GM23338 (cell line): ENCODE measurements around the gene DNAJC15. TPM values are rescaled to one million over a fixed set of nuclear protein-coding genes. Genes with fewer than 3 reads are reported as not detected.
"Not testable (repeated sequence)": the region's sequence is repeated elsewhere in the genome, so short reads cannot be mapped to it uniquely, and the experiment has no call there.

Source experiments
- ATAC-seq: fragments of 200-7000 bp; cut with Tn5 transposase; 3 replicates; pipeline ENCODE4 v1.9.1; 2020
- DNase-seq: peaks from one replicate; pipeline ENCODE4 v3.0.0-alpha.2; 2015; ENCODE audit warnings: low spot score
- H2AFZ ChIP-seq: fragments of 200-600 bp; sonication (generic); 2 replicates; pipeline ENCODE4 v1.8.0; 2016; ENCODE audit warnings: antibody characterized with exemption, mild to moderate bottlenecking, moderate library complexity
- H3F3A ChIP-seq: fragments of 200-600 bp; sonication (generic); replicated peaks from 2 replicates; pipeline ENCODE4 v1.8.0; 2017; ENCODE audit warnings: antibody characterized with exemption, mixed run types, low read depth
- H3K27ac ChIP-seq: fragments of 200-600 bp; sonication (generic); 2 replicates; pipeline ENCODE4 v1.6.1; 2016; ENCODE audit warnings: low read depth
- H3K27me3 ChIP-seq: fragments of 200-600 bp; sonication (generic); 2 replicates; pipeline ENCODE4 v1.8.0; 2016; ENCODE audit warnings: mild to moderate bottlenecking, mixed run types, moderate library complexity; ENCODE audit not compliant: insufficient read depth
- H3K36me3 ChIP-seq: fragments of 200-600 bp; sonication (generic); 2 replicates; pipeline ENCODE4 v1.8.0; 2016; ENCODE audit warnings: mild to moderate bottlenecking; ENCODE audit not compliant: insufficient read depth
- H3K4me1 ChIP-seq: fragments of 200-600 bp; sonication (generic); 2 replicates; pipeline ENCODE4 v1.8.0; 2016; ENCODE audit warnings: mild to moderate bottlenecking, moderate library complexity; ENCODE audit not compliant: insufficient read depth
- H3K4me2 ChIP-seq: fragments of 200-600 bp; sonication (generic); 2 replicates; pipeline ENCODE4 v1.7.1; 2017; ENCODE audit warnings: mixed run types
- H3K4me3 ChIP-seq: fragments of 200-600 bp; sonication (generic); 2 replicates; pipeline ENCODE4 v1.6.1; 2016; ENCODE audit warnings: mixed run types
- H3K79me2 ChIP-seq: fragments of 200-600 bp; sonication (generic); replicated peaks from 2 replicates; pipeline ENCODE4 v1.8.0; 2017; ENCODE audit warnings: mild to moderate bottlenecking; ENCODE audit not compliant: insufficient read depth
- H3K9me2 ChIP-seq: fragments of 200-600 bp; sonication (generic); 2 replicates; pipeline ENCODE4 v1.8.0; 2017; ENCODE audit not compliant: insufficient read depth
- H4K20me1 ChIP-seq: fragments of 200-600 bp; sonication (generic); replicated peaks from 2 replicates; pipeline ENCODE4 v1.8.0; 2017; ENCODE audit warnings: mild to moderate bottlenecking; ENCODE audit not compliant: insufficient read depth
- H3K27ac Mint-ChIP-seq: 2 replicates; pipeline ENCODE4 v1.8.0; 2020; ENCODE audit warnings: inconsistent platforms, mild to moderate bottlenecking, moderate library complexity, mixed read lengths
- H3K27me3 Mint-ChIP-seq: 3 replicates; pipeline ENCODE4 v1.8.0; 2022; ENCODE audit warnings: low read depth, mild to moderate bottlenecking, moderate library complexity, mixed read lengths, inconsistent platforms; ENCODE audit not compliant: insufficient read depth, poor library complexity
- H3K36me3 Mint-ChIP-seq: 3 replicates; pipeline ENCODE4 v1.8.0; 2021; ENCODE audit warnings: low read depth, mild to moderate bottlenecking, inconsistent platforms, moderate library complexity, mixed read lengths
- H3K4me1 Mint-ChIP-seq: 3 replicates; pipeline ENCODE4 v1.8.0; 2020; ENCODE audit warnings: mild to moderate bottlenecking, inconsistent platforms, mixed read lengths
- H3K4me3 Mint-ChIP-seq: 3 replicates; pipeline ENCODE4 v1.8.0; 2021; ENCODE audit warnings: moderate library complexity, mild to moderate bottlenecking, inconsistent platforms, mixed read lengths
- H3K9me3 Mint-ChIP-seq: 3 replicates; pipeline ENCODE4 v1.8.0; 2020; ENCODE audit warnings: moderate library complexity, mild to moderate bottlenecking, inconsistent platforms, mixed read lengths
- CREB1 ChIP-seq: fragments of 250-450 bp; sonication (Bioruptor Pico); IDR thresholded peaks from 2 replicates; pipeline ENCODE4 v1.5.0; 2020; ENCODE audit warnings: low read depth, mild to moderate bottlenecking, moderate library complexity
- EZH2 ChIP-seq: fragments of 200-600 bp; sonication (generic); IDR thresholded peaks from one replicate; pipeline ENCODE4 v1.8.0; 2017; ENCODE audit warnings: antibody characterized with exemption, mild to moderate bottlenecking, low read depth; ENCODE audit not compliant: unreplicated experiment
- EZH2phosphoT487 ChIP-seq: fragments of 200-600 bp; sonication (generic); IDR thresholded peaks from one replicate; pipeline ENCODE4 v1.8.1; 2018; ENCODE audit warnings: antibody characterized with exemption; ENCODE audit not compliant: unreplicated experiment
- JUNB ChIP-seq: IDR thresholded peaks from one replicate; pipeline ENCODE4 v1.6.1; 2016; ENCODE audit warnings: antibody characterized with exemption; ENCODE audit not compliant: unreplicated experiment
- POLR2AphosphoS5 ChIP-seq: IDR thresholded peaks from 2 replicates; pipeline ENCODE4 v1.6.1; 2016; ENCODE audit warnings: antibody characterized with exemption, low read depth
- ZNF114 ChIP-seq: fragments of 250-450 bp; sonication (Bioruptor Pico); IDR thresholded peaks from 2 replicates; pipeline ENCODE4 v1.5.0; 2020; ENCODE audit warnings: mild to moderate bottlenecking, moderate library complexity
- ZNF331 ChIP-seq: fragments of 250-450 bp; sonication (Bioruptor Pico); IDR thresholded peaks from 2 replicates; pipeline ENCODE4 v1.5.0; 2020; ENCODE audit warnings: low read depth, mild to moderate bottlenecking, moderate library complexity
- polyA plus RNA-seq: library from polyadenylated mRNA; unstranded; fragments of >200 nt; fragmentation: Nextera tagmentation; extraction: Ambion mirVana; gene quantifications from 2 replicates; pipeline ENCODE4 v1.2.1, GENCODE V29; 2016
- total RNA-seq: library from RNA; depleted of rRNA; stranded (reverse); fragments of >200 nt; shearing (Covaris generic); gene quantifications from 2 replicates; pipeline ENCODE4 v1.2.3, GENCODE V29; 2014
- TF ChIP-seq, protein P1 (sequence below), 2 experiments: fragments of 200-600 bp in 1 of 2; sonication (generic) in 1 of 2; conservative IDR thresholded peaks; 2 replicates each; pipeline versions ENCODE4 v1.5.1 to v1.6.1; 2016 to 2017; ENCODE audit warnings: antibody characterized with exemption in 2 of 2, low read depth in 2 of 2, mild to moderate bottlenecking in 2 of 2, moderate library complexity in 1 of 2
- TF ChIP-seq, protein P2 (sequence below): IDR thresholded peaks from one replicate; pipeline ENCODE4 v1.6.1; 2018; ENCODE audit warnings: antibody characterized with exemption; ENCODE audit not compliant: unreplicated experiment
- TF ChIP-seq, protein P3 (sequence below): IDR thresholded peaks from 2 replicates; pipeline ENCODE4 v1.6.1; 2016; ENCODE audit warnings: antibody characterized with exemption

DNAJC15 gene
- total and polyA plus RNA-seq, 2 experiments from 2014 or later, result 11.4 to 80.4 TPM

DNA sequence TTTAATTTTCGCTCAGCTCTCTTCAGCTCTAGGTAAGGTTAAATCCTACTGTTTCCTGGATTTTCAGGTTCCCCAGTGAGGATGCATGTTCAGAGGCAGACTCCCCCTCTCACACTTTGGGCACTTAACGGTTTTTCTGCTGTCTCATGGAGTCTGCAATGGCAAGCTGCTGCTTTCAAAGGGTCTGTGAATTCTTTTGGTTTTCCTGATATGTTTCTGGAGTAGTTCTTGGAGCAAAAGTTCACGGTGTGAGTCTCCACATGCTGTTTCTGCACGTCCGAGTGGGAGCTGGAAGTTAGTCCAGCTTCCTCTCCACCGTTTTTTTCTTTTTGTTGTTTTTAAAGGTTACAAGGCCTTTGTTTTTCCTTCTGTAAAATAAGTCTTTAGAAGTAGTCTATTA, 35.4 kb downstream of the DNAJC15 start:
- Histone ChIP-seq H3K4me3 (no peak overlapping the region), H3F3A (no peaks in the 10 kb centered on the region), H4K20me1 (peaks cover 4% of the 10 kb centered on the region; the same call in 1 of the 2 replicates), H3K27ac (0 out of 2 replicates have a peak overlapping the region, but pooled peaks have one; percentile 36), H3K36me3 (no peaks in the 10 kb centered on the region), H3K27me3 (peaks cover 20% of the 10 kb centered on the region), H3K79me2 (peaks cover 41% of the 10 kb centered on the region), H3K4me2 (no peak overlapping the region), H3K4me1 (peaks cover 60% of the 10 kb centered on the region), H3K9me2 (no peaks in the 10 kb centered on the region), H2AFZ (no peak overlapping the region)
- no peak for ATAC-seq
- H3K27ac Mint-ChIP-seq, result no peak overlapping the region
- TF ChIP-seq EZH2 (no peak), JUNB (no peak), EZH2phosphoT487 (no peak), ZNF331 (no peak), ZNF114 (no peak), CREB1 (CRISPR knock-in tag) (no peak), POLR2AphosphoS5 (no peak)
- TF ChIP-seq, protein P1, sequence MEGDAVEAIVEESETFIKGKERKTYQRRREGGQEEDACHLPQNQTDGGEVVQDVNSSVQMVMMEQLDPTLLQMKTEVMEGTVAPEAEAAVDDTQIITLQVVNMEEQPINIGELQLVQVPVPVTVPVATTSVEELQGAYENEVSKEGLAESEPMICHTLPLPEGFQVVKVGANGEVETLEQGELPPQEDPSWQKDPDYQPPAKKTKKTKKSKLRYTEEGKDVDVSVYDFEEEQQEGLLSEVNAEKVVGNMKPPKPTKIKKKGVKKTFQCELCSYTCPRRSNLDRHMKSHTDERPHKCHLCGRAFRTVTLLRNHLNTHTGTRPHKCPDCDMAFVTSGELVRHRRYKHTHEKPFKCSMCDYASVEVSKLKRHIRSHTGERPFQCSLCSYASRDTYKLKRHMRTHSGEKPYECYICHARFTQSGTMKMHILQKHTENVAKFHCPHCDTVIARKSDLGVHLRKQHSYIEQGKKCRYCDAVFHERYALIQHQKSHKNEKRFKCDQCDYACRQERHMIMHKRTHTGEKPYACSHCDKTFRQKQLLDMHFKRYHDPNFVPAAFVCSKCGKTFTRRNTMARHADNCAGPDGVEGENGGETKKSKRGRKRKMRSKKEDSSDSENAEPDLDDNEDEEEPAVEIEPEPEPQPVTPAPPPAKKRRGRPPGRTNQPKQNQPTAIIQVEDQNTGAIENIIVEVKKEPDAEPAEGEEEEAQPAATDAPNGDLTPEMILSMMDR (conservative IDR thresholded peaks at IDR 0.05; ENCODE audit: low read depth in 2 of 2), result no peak
- TF ChIP-seq, protein P2, sequence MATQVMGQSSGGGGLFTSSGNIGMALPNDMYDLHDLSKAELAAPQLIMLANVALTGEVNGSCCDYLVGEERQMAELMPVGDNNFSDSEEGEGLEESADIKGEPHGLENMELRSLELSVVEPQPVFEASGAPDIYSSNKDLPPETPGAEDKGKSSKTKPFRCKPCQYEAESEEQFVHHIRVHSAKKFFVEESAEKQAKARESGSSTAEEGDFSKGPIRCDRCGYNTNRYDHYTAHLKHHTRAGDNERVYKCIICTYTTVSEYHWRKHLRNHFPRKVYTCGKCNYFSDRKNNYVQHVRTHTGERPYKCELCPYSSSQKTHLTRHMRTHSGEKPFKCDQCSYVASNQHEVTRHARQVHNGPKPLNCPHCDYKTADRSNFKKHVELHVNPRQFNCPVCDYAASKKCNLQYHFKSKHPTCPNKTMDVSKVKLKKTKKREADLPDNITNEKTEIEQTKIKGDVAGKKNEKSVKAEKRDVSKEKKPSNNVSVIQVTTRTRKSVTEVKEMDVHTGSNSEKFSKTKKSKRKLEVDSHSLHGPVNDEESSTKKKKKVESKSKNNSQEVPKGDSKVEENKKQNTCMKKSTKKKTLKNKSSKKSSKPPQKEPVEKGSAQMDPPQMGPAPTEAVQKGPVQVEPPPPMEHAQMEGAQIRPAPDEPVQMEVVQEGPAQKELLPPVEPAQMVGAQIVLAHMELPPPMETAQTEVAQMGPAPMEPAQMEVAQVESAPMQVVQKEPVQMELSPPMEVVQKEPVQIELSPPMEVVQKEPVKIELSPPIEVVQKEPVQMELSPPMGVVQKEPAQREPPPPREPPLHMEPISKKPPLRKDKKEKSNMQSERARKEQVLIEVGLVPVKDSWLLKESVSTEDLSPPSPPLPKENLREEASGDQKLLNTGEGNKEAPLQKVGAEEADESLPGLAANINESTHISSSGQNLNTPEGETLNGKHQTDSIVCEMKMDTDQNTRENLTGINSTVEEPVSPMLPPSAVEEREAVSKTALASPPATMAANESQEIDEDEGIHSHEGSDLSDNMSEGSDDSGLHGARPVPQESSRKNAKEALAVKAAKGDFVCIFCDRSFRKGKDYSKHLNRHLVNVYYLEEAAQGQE, result no peak
- TF ChIP-seq, protein P3, sequence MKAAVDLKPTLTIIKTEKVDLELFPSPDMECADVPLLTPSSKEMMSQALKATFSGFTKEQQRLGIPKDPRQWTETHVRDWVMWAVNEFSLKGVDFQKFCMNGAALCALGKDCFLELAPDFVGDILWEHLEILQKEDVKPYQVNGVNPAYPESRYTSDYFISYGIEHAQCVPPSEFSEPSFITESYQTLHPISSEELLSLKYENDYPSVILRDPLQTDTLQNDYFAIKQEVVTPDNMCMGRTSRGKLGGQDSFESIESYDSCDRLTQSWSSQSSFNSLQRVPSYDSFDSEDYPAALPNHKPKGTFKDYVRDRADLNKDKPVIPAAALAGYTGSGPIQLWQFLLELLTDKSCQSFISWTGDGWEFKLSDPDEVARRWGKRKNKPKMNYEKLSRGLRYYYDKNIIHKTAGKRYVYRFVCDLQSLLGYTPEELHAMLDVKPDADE, result no peak
- H3K36me3 Mint-ChIP-seq, result peaks cover 13% of the 10 kb centered on the region; the same call in 2 of the 3 replicates
- no peaks in the 10 kb centered on the region for H3K27me3 Mint-ChIP-seq
- no peak overlapping the region; the same call in 2 of the 3 replicates for H3K4me3 Mint-ChIP-seq
- no peaks in the 10 kb centered on the region; the same call in 2 of the 3 replicates for H3K9me3 Mint-ChIP-seq
- peaks cover 55% of the 10 kb centered on the region for H3K4me1 Mint-ChIP-seq
- no peak for DNase-seq

DNA sequence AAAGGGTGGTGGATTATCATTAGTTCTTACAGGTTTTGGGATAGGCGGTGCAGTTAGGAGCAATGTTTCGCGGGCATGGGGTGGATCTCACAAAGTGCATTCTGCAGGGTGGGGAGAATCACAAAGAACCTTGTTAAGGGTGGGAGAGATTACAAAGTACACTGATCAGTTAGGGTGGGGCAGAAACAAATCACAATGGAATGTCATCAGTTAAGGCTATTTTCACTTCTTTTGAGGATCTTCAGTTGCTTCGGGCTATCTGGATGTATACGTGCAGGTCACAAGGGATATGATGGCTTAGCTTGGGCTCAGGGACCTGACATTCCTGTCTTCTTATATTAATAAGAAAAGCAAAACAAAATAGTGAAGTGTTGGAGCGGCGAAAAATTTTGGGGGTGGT, 36.4 kb downstream of the DNAJC15 start:
- H3K4me2 ChIP-seq, H3K4me3 ChIP-seq, H3K9me3 Mint-ChIP-seq, H3K27ac ChIP-seq, ATAC-seq, H3K27me3 Mint-ChIP-seq, H3K4me3 Mint-ChIP-seq, H4K20me1 ChIP-seq, DNase-seq, H2AFZ ChIP-seq, H3K9me2 ChIP-seq, H3K36me3 ChIP-seq, H3F3A ChIP-seq, H3K27ac Mint-ChIP-seq: not testable (repeated sequence)
- Histone ChIP-seq H3K79me2 (peaks cover 39% of the 10 kb centered on the region), H3K27me3 (peaks cover 16% of the 10 kb centered on the region; the same call in 1 of the 2 replicates), H3K4me1 (peaks cover 52% of the 10 kb centered on the region)
- Mint-ChIP-seq H3K36me3 (peaks cover 13% of the 10 kb centered on the region; the same call in 2 of the 3 replicates), H3K4me1 (peaks cover 61% of the 10 kb centered on the region)

GRCh38 chr13:43060806-43061205, 37.4 kb downstream of the DNAJC15 start:
- not testable (repeated sequence) for H3K9me2 ChIP-seq, H3K27ac Mint-ChIP-seq, H3F3A ChIP-seq, H3K27me3 Mint-ChIP-seq, H3K9me3 Mint-ChIP-seq, H3K27ac ChIP-seq, ATAC-seq, H4K20me1 ChIP-seq, H3K36me3 ChIP-seq, H3K4me3 Mint-ChIP-seq, H3K4me3 ChIP-seq, H2AFZ ChIP-seq
- Histone ChIP-seq H3K27me3 (peaks cover 10% of the 10 kb centered on the region; the same call in 1 of the 2 replicates), H3K4me1 (peaks cover 46% of the 10 kb centered on the region), H3K4me2 (peak overlapping the region; percentile 19; the same call in 1 of the 2 replicates), H3K79me2 (peaks cover 34% of the 10 kb centered on the region)
- DNase-seq, result peak; percentile 44
- H3K4me1 Mint-ChIP-seq, result peaks cover 61% of the 10 kb centered on the region
- H3K36me3 Mint-ChIP-seq, result peaks cover 13% of the 10 kb centered on the region; the same call in 2 of the 3 replicates
